CD1c-positive myeloid dendritic cell (primary cell): ENCODE results near the gene NPIPB13.
"Not testable (repeated sequence)": the region's sequence is repeated elsewhere in the genome, so short reads cannot be mapped to it uniquely, and the experiment has no call there.

Source experiments
- DNase-seq: peaks from one replicate; pipeline ENCODE4 v3.0.0-alpha.2; 2016; ENCODE audit errors: extremely low spot score

The NPIPB13 gene

DNA sequence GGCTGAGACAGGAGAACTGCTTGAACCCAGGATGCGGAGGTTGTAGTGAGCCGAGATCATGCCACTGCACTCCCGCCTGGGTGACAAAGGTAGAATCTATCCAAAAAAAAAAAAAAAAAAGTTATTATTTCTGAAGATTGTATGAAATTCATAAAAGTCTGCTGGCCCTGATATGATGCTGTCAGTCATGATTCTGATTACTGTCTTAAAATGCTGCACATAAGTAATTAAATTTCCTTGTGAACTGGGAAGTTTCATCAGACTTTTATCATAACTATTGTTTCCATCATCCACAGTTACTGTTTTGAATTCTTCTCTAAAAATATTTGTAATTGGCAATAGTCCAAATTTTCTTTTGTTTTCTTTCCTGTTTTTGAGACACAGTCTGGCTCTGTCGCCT, at the start of gene NPIPB13:
Gene NPIPB13, minus strand, starts transcription at position 101 of the 400 bp plus-strand sequence. CDS start 2,906 bp downstream, outside the sequence.
- DNase-seq, result not testable (repeated sequence)

DNA sequence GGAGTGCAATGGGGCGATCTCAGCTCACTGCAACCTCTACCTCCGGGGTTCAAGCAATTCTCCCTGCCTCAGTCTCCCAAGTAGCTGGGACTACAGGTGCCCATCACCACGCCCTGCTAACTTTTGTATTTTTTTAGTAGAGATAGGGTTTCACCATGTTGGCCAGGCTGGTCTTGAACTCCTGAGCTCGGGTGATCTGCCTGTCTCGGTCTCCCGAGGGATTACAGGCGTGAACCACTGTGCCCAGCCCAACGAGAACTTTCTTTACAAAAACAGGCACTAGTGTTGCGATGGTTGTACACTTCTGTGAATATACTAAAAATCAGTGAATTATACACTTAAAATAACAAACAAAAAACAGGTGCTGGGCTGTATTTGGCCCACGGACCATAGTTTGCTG, 34.1 kb upstream of the NPIPB13 start:
- not testable (repeated sequence) for DNase-seq

DNA sequence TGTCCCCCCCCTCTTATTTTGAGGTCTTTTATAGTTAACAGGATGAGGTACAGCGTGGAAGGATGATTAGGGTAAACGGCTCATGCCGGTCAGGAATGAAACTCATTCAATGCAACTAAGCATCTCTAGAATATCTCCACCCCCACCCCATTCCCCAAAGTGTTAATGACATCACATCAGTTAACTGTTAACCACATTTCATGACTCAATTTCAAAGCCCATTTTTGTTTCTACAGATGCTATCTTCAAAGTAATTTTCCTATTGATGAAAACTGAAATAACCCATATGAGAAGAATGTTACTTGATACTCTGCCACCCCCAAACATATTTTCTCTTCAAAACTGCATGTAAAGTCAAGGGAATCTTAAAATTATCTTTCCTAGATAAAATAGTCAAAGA, 30.2 kb upstream of the NPIPB13 start:
- not testable (repeated sequence) for DNase-seq

- DNase-seq, result not testable (repeated sequence)
These were observed 31.2 kb downstream of the NPIPB13 start for GRCh38 chr16:30217082-30217481.

- not testable (repeated sequence) for DNase-seq
These were observed 36.9 kb downstream of the NPIPB13 start for GRCh38 chr16:30211414-30211813.

- not testable (repeated sequence) for DNase-seq
These were observed 39.2 kb downstream of the NPIPB13 start for GRCh38 chr16:30209032-30209431.

GRCh38 chr16:30207063-30207704, 41.1 kb downstream of the NPIPB13 start:
- DNase-seq, result not testable (repeated sequence)

GRCh38 chr16:30206252-30206651, 42.0 kb downstream of the NPIPB13 start:
- DNase-seq, result not testable (repeated sequence)

DNA sequence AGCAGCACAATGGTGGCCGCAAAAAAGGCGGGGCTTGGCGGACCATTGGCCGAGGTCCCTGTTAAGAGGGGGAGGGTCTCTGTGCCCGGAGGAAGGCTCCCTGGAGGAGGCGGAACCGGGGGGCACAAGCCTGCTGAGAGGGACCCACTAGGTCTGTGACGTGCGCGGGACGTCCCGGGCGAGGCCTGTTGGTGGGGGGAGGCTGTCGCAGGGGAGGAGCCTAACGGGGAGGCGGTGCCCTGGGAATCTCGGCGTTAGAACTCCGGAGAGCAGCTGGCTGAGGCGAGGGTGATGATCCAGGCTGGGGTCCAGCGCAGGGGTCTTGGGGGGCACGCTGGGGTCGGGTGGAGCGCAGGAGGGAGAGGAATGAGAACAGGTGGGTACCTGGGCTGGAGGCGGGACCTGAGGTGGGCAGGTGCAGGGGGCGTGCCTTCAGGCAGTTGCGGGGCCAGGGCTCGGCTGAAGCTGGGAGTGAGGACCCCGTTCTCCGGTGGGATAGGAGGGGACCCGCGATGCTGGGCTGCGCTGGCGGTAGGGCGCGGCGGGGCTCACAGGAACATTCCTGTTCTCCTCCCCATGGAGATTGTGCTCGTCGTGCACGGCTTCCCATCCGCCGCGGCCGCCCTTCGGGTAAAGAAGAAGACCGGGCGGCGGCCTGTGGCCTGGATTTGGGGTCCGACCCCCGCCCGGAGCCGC, 42.6 kb downstream of the NPIPB13 start:
- not testable (repeated sequence) for DNase-seq

DNA sequence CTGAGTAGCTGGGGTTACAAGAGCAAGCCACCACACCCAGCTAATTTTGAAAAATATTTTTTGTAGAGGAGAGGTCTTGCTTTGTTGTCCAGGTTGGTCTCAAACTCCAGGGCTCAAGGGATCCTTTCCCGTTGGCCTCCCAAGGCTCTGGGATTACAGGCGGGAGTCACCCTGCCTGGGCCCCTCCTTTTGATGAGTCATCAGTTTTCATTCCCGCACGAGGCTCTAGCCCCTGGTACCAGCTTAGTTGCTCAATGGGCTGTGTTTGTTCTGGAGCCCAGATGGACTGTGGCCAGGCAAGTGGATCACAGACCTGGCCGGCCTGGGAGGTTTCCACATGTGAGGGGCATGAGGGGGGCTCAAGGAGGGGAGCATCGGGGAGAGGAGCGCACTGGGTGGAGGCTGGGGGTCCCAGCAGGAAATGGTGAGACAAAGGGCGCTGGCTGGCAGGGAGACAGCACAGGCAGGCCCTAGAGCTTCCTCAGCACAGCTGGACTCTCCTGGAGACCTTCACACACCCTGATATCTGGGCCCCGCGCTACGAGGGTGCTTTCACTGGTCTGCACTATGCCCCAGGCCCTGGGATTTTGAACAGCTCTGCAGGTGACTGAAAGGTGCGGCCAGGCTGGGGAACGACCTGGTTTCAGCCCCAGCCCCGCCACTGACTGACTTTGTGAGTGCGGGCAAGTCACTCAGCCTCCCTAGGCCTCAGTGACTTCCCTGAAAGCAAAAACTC, 48.5 kb downstream of the NPIPB13 start:
- not testable (repeated sequence) for DNase-seq

GRCh38 chr16:30199049-30199448, 49.2 kb downstream of the NPIPB13 start, which contains the start of gene SULT1A3:
Gene SULT1A3 (plus strand): TSS chr16:30199255. CDS start chr16:30200729, 1,474 bp downstream.
- not testable (repeated sequence) for DNase-seq
